GM19099 (cell line): ENCODE measurements around the gene WDR81.

Experiments
- POLR2A ChIP-seq: IDR thresholded peaks from 3 replicates; pipeline ENCODE4 v1.6.1; 2011; ENCODE audit warnings: low read depth; ENCODE audit not compliant: insufficient read length; ENCODE audit errors: extremely low read depth

WDR81 gene

GRCh38 chr17:1710807-1711553, 13.5 kb upstream of the WDR81 start:
- TF ChIP-seq POLR2A, result no peak

DNA sequence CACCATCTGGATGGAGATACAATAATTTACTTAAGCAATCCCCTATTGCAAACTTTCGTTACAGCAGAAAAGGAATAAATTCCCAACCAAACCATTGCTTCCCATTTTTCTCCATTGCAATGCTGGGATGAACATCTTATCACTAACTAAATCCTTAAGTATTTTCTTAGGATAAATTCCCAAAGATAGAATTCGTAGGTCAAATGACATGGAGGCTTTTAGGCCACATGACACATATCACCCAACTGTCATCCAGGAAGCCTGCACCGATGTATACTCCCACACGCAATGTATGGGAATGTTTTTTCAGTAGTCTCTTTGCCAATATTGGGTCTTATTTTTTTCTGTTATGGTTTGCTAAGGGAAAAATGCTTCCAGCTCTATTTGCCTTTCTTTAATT, 12.7 kb upstream of the WDR81 start:
- TF ChIP-seq POLR2A, result no peak

DNA sequence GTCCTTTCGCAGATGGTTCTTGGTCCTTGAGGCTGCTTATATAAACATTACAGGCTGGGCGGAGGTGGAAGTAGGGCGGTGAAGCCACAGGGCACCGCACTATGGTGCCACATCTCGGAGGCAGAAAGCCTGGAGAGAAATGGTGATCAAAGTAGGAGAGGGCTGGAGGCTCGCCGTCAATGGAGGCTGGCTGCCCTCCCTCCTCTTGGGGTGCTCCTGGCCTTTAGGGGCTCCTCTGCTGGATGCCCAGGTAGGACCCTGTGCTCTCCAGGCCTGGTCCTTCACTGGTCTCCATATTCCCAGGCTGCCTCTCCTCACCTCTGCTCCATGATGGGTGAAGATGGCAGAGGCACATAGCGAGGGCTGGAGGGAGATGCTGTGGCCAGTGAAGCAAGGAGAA, 12.2 kb upstream of the WDR81 start:
- TF ChIP-seq POLR2A, result no peak

- no peak for TF ChIP-seq POLR2A
Observed at GRCh38 chr17:1713160-1713877, 11.2 kb upstream of the WDR81 start.

GRCh38 chr17:1713878-1714426, 10.6 kb upstream of the WDR81 start:
- no peak for TF ChIP-seq POLR2A

GRCh38 chr17:1714427-1714979, 10.0 kb upstream of the WDR81 start:
- no peak for TF ChIP-seq POLR2A

GRCh38 chr17:1714980-1715802, 9.3 kb upstream of the WDR81 start:
- TF ChIP-seq POLR2A, result no peak

DNA sequence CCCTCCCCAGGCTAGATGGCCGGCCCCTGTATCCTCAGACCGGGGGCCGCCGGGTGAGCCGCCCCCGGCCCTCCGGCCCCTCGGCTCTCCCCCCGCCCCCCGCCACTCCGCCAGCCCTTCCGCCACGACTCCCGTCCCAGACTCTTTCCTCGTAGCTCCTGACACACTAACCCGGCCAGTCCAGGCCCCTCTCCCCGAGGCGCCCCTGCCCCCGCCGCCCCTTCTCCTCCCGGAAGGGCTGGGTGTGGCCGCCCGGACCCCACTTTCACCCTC, 8.8 kb upstream of the WDR81 start:
- TF ChIP-seq POLR2A, result no peak

DNA sequence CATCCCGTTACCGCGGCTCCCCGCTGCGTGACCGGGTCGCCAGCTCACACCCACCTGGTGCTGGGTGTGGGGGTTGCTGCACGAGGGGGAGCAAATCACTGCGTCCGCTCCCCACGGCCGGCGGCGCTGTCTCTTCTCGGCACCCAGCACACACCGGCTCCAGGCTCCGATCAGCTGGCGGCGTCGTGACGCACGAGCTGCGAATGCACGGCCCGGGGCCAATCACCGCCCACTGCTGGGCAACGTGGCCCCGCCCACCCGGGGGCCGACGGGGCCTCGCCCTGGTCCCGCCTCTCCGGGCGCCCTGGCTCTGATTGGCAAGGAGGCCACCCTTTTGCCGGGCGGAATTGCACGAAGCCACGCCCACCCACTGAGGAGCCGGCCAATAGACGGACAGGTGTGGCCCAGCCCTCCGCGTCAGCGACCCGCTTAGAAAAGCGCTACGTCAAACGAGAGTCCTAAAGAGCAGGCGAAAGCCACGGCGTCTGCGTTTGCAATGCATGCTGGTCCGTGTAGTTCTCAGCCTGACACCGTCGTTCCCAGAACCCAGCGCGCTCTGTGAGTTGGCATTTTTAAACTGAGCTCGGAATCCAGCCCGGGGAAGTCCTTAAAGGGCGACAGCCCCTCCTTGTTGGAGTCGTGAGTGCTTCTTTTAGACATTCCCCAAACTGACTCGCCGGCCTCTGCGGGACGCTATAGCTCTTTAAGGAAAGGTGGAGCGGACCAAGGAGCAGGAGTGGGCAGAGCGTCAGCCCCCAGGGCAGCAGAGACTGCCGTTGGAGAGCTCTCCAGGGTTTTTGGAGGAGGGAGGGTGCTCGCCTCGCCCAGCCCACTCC, 8.2 kb upstream of the WDR81 start:
- TF ChIP-seq POLR2A, result peak; percentile 93

DNA sequence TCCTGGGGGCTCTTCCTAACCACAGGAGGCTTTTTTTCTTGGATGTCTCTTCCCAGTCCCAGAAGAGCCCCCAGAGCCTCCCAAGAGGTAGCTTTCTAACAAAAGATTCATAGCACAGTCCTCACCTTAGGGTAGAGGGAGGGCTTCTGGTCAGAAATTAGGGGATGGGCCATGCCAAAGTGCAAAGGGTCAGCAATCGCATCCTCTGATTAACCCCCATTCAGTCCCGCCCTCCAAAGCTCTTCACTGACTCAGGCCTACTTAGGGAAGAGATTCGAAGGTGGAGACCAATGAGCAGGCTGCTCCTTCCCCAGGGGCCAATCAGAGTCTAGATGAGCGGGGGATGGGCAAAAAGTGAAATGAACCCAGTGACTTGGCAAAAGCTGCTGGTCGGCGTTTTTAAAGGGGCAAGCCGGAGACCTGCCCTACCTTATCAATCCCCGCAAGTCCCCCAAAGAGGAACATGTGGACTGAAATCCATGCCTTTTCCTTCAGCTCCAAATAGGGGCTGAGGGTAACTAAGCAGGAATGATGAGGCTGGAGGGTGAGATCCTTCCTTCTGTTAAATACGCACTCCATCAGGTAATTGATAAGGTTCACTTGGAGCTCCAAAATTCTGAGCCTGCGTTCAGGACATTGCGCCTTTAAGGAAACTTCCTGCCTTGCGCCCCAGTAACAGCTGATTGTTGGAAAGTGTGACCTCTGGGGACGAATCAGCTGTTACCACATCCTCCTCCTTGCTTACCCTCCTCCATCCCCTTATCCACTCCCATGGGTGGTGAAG, 7.4 kb upstream of the WDR81 start:
- peak; percentile 67 for TF ChIP-seq POLR2A

GRCh38 chr17:1718362-1719165, 5.9 kb upstream of the WDR81 start:
- no peak for TF ChIP-seq POLR2A

- no peak for TF ChIP-seq POLR2A
Observed at GRCh38 chr17:1720856-1721386, 3.6 kb upstream of the WDR81 start.

DNA sequence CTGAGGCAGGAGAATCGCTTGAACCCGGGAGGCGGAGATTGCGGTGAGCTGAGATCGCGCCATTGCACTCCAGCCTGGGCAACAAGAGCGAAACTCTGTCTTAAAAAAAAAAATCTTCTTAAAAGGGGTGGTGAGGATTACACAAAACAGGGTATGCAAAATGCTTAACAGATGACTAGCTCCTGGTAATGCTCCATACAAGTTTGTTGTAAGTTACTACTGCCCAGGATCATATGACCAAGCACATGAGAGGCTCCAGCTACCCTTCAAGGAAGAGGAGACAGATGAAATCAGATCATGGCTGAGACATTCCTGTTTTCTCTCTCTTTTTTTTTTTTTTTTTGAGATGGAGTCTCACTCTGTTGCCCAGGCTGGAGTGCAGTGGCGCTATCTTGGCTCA, 2.5 kb upstream of the WDR81 start:
- peak; percentile 26 for TF ChIP-seq POLR2A
